ENCODE results near the gene OTX2.

Gene OTX2

GRCh38 chr14:56801920-56802319, 8.4 kb downstream of the OTX2 start:
- TF ChIP-seq TCF12 (IDR thresholded peaks at IDR 0.05; ENCODE audit: low read depth) (no peak), USF1 (IDR thresholded peaks at IDR 0.05) (no peak), ZBTB7A (IDR thresholded peaks at IDR 0.05; ENCODE audit: low read depth) (no peak), TEAD4 (IDR thresholded peaks at IDR 0.05) (no peak), CEBPB (IDR thresholded peaks at IDR 0.05) (no peak), EP300 (IDR thresholded peaks at IDR 0.05; ENCODE audit: borderline replicate concordance) (no peak), TAF1 (IDR thresholded peaks at IDR 0.05; ENCODE audit: low read depth) (no peak), YY1 (IDR thresholded peaks at IDR 0.05; ENCODE audit: low read depth) (no peak), REST (IDR thresholded peaks at IDR 0.05; ENCODE audit: low read depth) (no peak), MAX (IDR thresholded peaks at IDR 0.05) (no peak), NFIC (IDR thresholded peaks at IDR 0.05) (no peak), EGR1 (IDR thresholded peaks at IDR 0.05) (no peak), RAD21 (IDR thresholded peaks at IDR 0.05; ENCODE audit: low read depth) (no peak), CREB1 (IDR thresholded peaks at IDR 0.05; ENCODE audit: low read depth) (no peak), FOXM1 (IDR thresholded peaks at IDR 0.05; ENCODE audit: borderline replicate concordance, low read depth) (no peak)

GRCh38 chr14:56799343-56799645, 11.0 kb downstream of the OTX2 start:
- no peak for TF ChIP-seq REST (IDR thresholded peaks at IDR 0.05; ENCODE audit: low read depth)
- TF ChIP-seq FOXM1 (IDR thresholded peaks at IDR 0.05; ENCODE audit: borderline replicate concordance, low read depth): no peak
- no peak for TF ChIP-seq CREB1 (IDR thresholded peaks at IDR 0.05; ENCODE audit: low read depth)
- TF ChIP-seq YY1 (IDR thresholded peaks at IDR 0.05; ENCODE audit: low read depth): no peak
- no peak for TF ChIP-seq NFIC (IDR thresholded peaks at IDR 0.05)
- TF ChIP-seq TAF1 (IDR thresholded peaks at IDR 0.05; ENCODE audit: low read depth): no peak
- TF ChIP-seq RAD21 (IDR thresholded peaks at IDR 0.05; ENCODE audit: low read depth): no peak
- TF ChIP-seq TCF12 (IDR thresholded peaks at IDR 0.05; ENCODE audit: low read depth): no peak
- TF ChIP-seq EGR1 (IDR thresholded peaks at IDR 0.05): no peak
- no peak for TF ChIP-seq MAX (IDR thresholded peaks at IDR 0.05)
- TF ChIP-seq USF1 (IDR thresholded peaks at IDR 0.05): no peak
- TF ChIP-seq EP300 (IDR thresholded peaks at IDR 0.05; ENCODE audit: borderline replicate concordance): no peak
- TF ChIP-seq CEBPB (IDR thresholded peaks at IDR 0.05): no peak
- no peak for TF ChIP-seq ZBTB7A (IDR thresholded peaks at IDR 0.05; ENCODE audit: low read depth)
- TF ChIP-seq TEAD4 (IDR thresholded peaks at IDR 0.05): no peak

- TF ChIP-seq FOXM1 (IDR thresholded peaks at IDR 0.05; ENCODE audit: borderline replicate concordance, low read depth): no peak
Observed at GRCh38 chr14:56798447-56799342, 11.6 kb downstream of the OTX2 start.

GRCh38 chr14:56797569-56798446, 12.5 kb downstream of the OTX2 start:
- no peak for TF ChIP-seq NFIC (IDR thresholded peaks at IDR 0.05)
- TF ChIP-seq REST (IDR thresholded peaks at IDR 0.05; ENCODE audit: low read depth): no peak
- TF ChIP-seq EP300 (IDR thresholded peaks at IDR 0.05; ENCODE audit: borderline replicate concordance): no peak
- no peak for TF ChIP-seq TAF1 (IDR thresholded peaks at IDR 0.05; ENCODE audit: low read depth)
- TF ChIP-seq YY1 (IDR thresholded peaks at IDR 0.05; ENCODE audit: low read depth): no peak
- TF ChIP-seq CREB1 (IDR thresholded peaks at IDR 0.05; ENCODE audit: low read depth): no peak
- no peak for TF ChIP-seq TEAD4 (IDR thresholded peaks at IDR 0.05)
